Brain microvascular endothelial cell (primary cell): ENCODE data around the gene KCTD12.

Experiments
- DNase-seq: peaks from one replicate; pipeline ENCODE4 v3.0.0-alpha.2; 2020
- H3K27ac ChIP-seq: fragments of 250-450 bp; sonication (Bioruptor Pico); 2 replicates; pipeline ENCODE4 v1.5.1; 2020; ENCODE audit warnings: mild to moderate bottlenecking, moderate library complexity
- H3K27me3 ChIP-seq: fragments of 250-450 bp; sonication (Bioruptor Pico); replicated peaks from 2 replicates; pipeline ENCODE4 v1.5.1; 2020; ENCODE audit warnings: mild to moderate bottlenecking
- H3K36me3 ChIP-seq: fragments of 250-450 bp; sonication (Bioruptor Pico); replicated peaks from 2 replicates; pipeline ENCODE4 v1.5.1; 2020; ENCODE audit warnings: mild to moderate bottlenecking
- H3K4me3 ChIP-seq: 2 replicates; pipeline ENCODE4 v1.5.1; 2011; ENCODE audit warnings: low read depth, mild to moderate bottlenecking, control low read depth, low read length, moderate library complexity
- CTCF ChIP-seq: IDR thresholded peaks from 2 replicates; pipeline ENCODE4 v1.5.1; 2011; ENCODE audit warnings: low read depth, mild to moderate bottlenecking, moderate library complexity, low read length, control low read depth, inconsistent platforms; ENCODE audit errors: missing control alignments
- in situ Hi-C: cut with HindIII; loops from 2 replicates; pipeline ENCODE4 v1.10.0; 2017; ENCODE audit warnings: low sequenced_read_pairs, low pct_ligation_motif_present

Gene KCTD12

GRCh38 chr13:76894401-76895110, 8.4 kb upstream of the KCTD12 start:
- no peak overlapping the region for H3K27ac ChIP-seq
- in situ Hi-C loops = no loop called here
- TF ChIP-seq CTCF = no peak
- no peaks in the 10 kb centered on the region for H3K27me3 ChIP-seq
- H3K36me3 ChIP-seq = no peaks in the 10 kb centered on the region
- H3K4me3 ChIP-seq = no peak overlapping the region
- no peak for DNase-seq

- H3K27me3 ChIP-seq = no peaks in the 10 kb centered on the region
- in situ Hi-C loops = no loop called here
- no peaks in the 10 kb centered on the region for H3K36me3 ChIP-seq
- no peak for DNase-seq
- no peak overlapping the region for H3K4me3 ChIP-seq
- TF ChIP-seq CTCF = no peak
- H3K27ac ChIP-seq = no peak overlapping the region
These were observed 6.3 kb upstream of the KCTD12 start for GRCh38 chr13:76892488-76892887.

- no peaks in the 10 kb centered on the region for H3K36me3 ChIP-seq
- TF ChIP-seq CTCF = no peak
- DNase-seq = peak; percentile 45
- in situ Hi-C loops = no loop called here
- H3K27me3 ChIP-seq = no peaks in the 10 kb centered on the region
- H3K4me3 ChIP-seq = no peak overlapping the region
- H3K27ac ChIP-seq = no peak overlapping the region
These were observed 3.8 kb upstream of the KCTD12 start for GRCh38 chr13:76890021-76890420.

GRCh38 chr13:76889254-76889653, 3.0 kb upstream of the KCTD12 start:
- in situ Hi-C loops = no loop called here
- Histone ChIP-seq H3K4me3 (no peak overlapping the region), H3K27ac (no peak overlapping the region), H3K36me3 (no peaks in the 10 kb centered on the region), H3K27me3 (no peaks in the 10 kb centered on the region)
- no peak for TF ChIP-seq CTCF
- DNase-seq = no peak

GRCh38 chr13:76888421-76888820, 2.2 kb upstream of the KCTD12 start:
- TF ChIP-seq CTCF = no peak
- no peak overlapping the region for H3K27ac ChIP-seq

GRCh38 chr13:76887076-76887563, 915 bp upstream of the KCTD12 start:
- no peak for DNase-seq
- no peaks in the 10 kb centered on the region for H3K36me3 ChIP-seq
- H3K4me3 ChIP-seq = peak overlapping the region; percentile 70
- in situ Hi-C loops = no loop called here
- no peak for TF ChIP-seq CTCF
- H3K27ac ChIP-seq = no peak overlapping the region
- H3K27me3 ChIP-seq = no peaks in the 10 kb centered on the region

More at GRCh38 chr13:76888421-76888820, 2.2 kb upstream of the KCTD12 start:
- no peak overlapping the region for H3K4me3 ChIP-seq
- in situ Hi-C loops = no loop called here
- H3K27me3 ChIP-seq = no peaks in the 10 kb centered on the region
- H3K36me3 ChIP-seq = no peaks in the 10 kb centered on the region
- no peak for DNase-seq
